K562 (cell line): ENCODE measurements around the gene KCNK6. TPM values are rescaled to one million over a fixed set of nuclear protein-coding genes. Genes with fewer than 3 reads are reported as not detected.

Source experiments
- ARID3A ChIP-seq: IDR thresholded peaks from 2 replicates; pipeline ENCODE4 v1.6.1; 2012; ENCODE audit warnings: low read depth, low read length, improper control_type of control experiment, borderline replicate concordance
- CBX2 ChIP-seq: fragments of 200-600 bp; sonication (generic); IDR thresholded peaks from one replicate; pipeline ENCODE4 v1.6.1; 2012; ENCODE audit warnings: mild to moderate bottlenecking, low read length, inconsistent platforms; ENCODE audit not compliant: insufficient read depth, poor library complexity, severe bottlenecking
- CHCHD3 ChIP-seq: fragments of 250-450 bp; sonication (Bioruptor Pico); IDR thresholded peaks from 2 replicates; pipeline ENCODE4 v2.1.2; 2022; ENCODE audit warnings: mild to moderate bottlenecking
- CXXC5 ChIP-seq: fragments of 250-450 bp; sonication (Bioruptor Pico); IDR thresholded peaks from 2 replicates; pipeline ENCODE4 v1.8.0; 2022; ENCODE audit warnings: inconsistent platforms, mild to moderate bottlenecking, moderate library complexity
- GMEB1 ChIP-seq: fragments of 250-450 bp; sonication (Bioruptor Pico); IDR thresholded peaks from 2 replicates; pipeline ENCODE4 v1.4.0; 2020; ENCODE audit warnings: mild to moderate bottlenecking
- GTF3C2 ChIP-seq: IDR thresholded peaks from 3 replicates; pipeline ENCODE4 v1.6.1; 2011; ENCODE audit warnings: borderline replicate concordance, mild to moderate bottlenecking, moderate library complexity; ENCODE audit not compliant: insufficient read length; ENCODE audit errors: extremely low read depth
- HCFC1 ChIP-seq: IDR thresholded peaks from 2 replicates; pipeline ENCODE4 v1.6.1; 2012; ENCODE audit warnings: low read depth, low read length, improper control_type of control experiment
- HNRNPK ChIP-seq: fragments of 200-400 bp; formaldehyde crosslinking; IDR thresholded peaks from one replicate; pipeline ENCODE4 v1.6.1; 2018; ENCODE audit warnings: mild to moderate bottlenecking, low read depth, low read length; ENCODE audit not compliant: poor library complexity, severe bottlenecking
- KDM2B ChIP-seq: fragments of 250-450 bp; sonication (Bioruptor Pico); IDR thresholded peaks from 2 replicates; pipeline ENCODE4 v1.8.0; 2021; ENCODE audit warnings: mild to moderate bottlenecking, moderate library complexity
- KDM4B ChIP-seq, 2 experiments: fragments of 450-650 bp in 1 of 2; sonication (generic) in 1 of 2; IDR thresholded peaks; 2 replicates each; pipeline ENCODE4 v1.6.1; 2016 to 2017; ENCODE audit warnings: borderline replicate concordance in 2 of 2, antibody characterized with exemption in 1 of 2, low read depth in 1 of 2, mild to moderate bottlenecking in 1 of 2
- NBN ChIP-seq: fragments of 450-650 bp; IDR thresholded peaks from 2 replicates; pipeline ENCODE4 v1.6.1; 2016; ENCODE audit warnings: low read depth, mild to moderate bottlenecking
- PCBP1 ChIP-seq: fragments of 200-400 bp; formaldehyde crosslinking; IDR thresholded peaks from 2 replicates; pipeline ENCODE4 v1.6.1; 2018; ENCODE audit warnings: mild to moderate bottlenecking, low read depth, low read length; ENCODE audit not compliant: poor library complexity, severe bottlenecking
- PHF21A ChIP-seq: fragments of 450-650 bp; IDR thresholded peaks from 2 replicates; pipeline ENCODE4 v1.6.1; 2017; ENCODE audit warnings: low read depth, borderline replicate concordance
- PYGO2 ChIP-seq: fragments of 450-650 bp; IDR thresholded peaks from 2 replicates; pipeline ENCODE4 v1.6.1; 2016; ENCODE audit warnings: mild to moderate bottlenecking, missing genetic modification characterization, moderate library complexity, missing compliant biosample characterization
- RBM25 ChIP-seq: fragments of 200-400 bp; formaldehyde crosslinking; IDR thresholded peaks from 2 replicates; pipeline ENCODE4 v1.6.1; 2018; ENCODE audit warnings: low read length, low read depth, moderate library complexity; ENCODE audit not compliant: severe bottlenecking
- RUNX1 ChIP-seq: sonication (generic); IDR thresholded peaks from 2 replicates; pipeline ENCODE4 v1.6.1; 2016; ENCODE audit warnings: antibody characterized with exemption, low read depth
- SP1 ChIP-seq: sonication (generic); formaldehyde crosslinking; IDR thresholded peaks from 2 replicates; pipeline ENCODE4 v1.8.1; 2022; ENCODE audit warnings: mild to moderate bottlenecking, missing genetic modification reagents
- TRIM28 ChIP-seq: fragments of 450-650 bp; IDR thresholded peaks from 2 replicates; pipeline ENCODE4 v1.6.1; 2017
- ZBTB1 ChIP-seq: sonication (generic); formaldehyde crosslinking; IDR thresholded peaks from 2 replicates; pipeline ENCODE4 v1.8.1; 2023; ENCODE audit warnings: missing genetic modification reagents, low read depth, mild to moderate bottlenecking, borderline replicate concordance
- ZFPM2 ChIP-seq: fragments of 250-450 bp; sonication (Bioruptor Pico); IDR thresholded peaks from 2 replicates; pipeline ENCODE4 v1.5.1; 2022; ENCODE audit warnings: mild to moderate bottlenecking
- ZNF175 ChIP-seq: fragments of 200-800 bp; sonication (Bioruptor generic); IDR thresholded peaks from 2 replicates; pipeline ENCODE4 v1.6.1; 2016; ENCODE audit warnings: low read depth, mild to moderate bottlenecking, missing genetic modification characterization, missing compliant biosample characterization
- ZNF561 ChIP-seq: fragments of 450-650 bp; formaldehyde crosslinking; conservative IDR thresholded peaks from 2 replicates; pipeline ENCODE4 v1.4.0; 2020; ENCODE audit warnings: mild to moderate bottlenecking, moderate library complexity
- polyA plus RNA-seq, 8 experiments: library from polyadenylated mRNA; depleted of rRNA in 4 of 8; stranded (reverse) in 5 of 8; unstranded in 3 of 8; fragments of >200 nt; fragmentation: Nextera tagmentation in 2 of 8; fragmentation: Illumina TruSeq in 1 of 8; extraction: Ambion mirVana in 2 of 8; extraction: Trizol in 1 of 8; gene quantifications; 2 replicates each; pipeline versions ENCODE4 v1.2.1 to v1.2.3, GENCODE V29; 2011 to 2014; ENCODE audit warnings: inconsistent platforms in 1 of 8, missing spikeins in 1 of 8
- total RNA-seq, 7 experiments: library from RNA; depleted of rRNA in 6 of 7; stranded (reverse); fragments of >200 nt in 6 of 7; fragmentation: Illumina TruSeq in 2 of 7; extraction: Trizol in 2 of 7; gene quantifications; 2 replicates each; pipeline versions ENCODE4 v1.2.1 to v1.2.3, GENCODE V29; 2011 to 2021; ENCODE audit warnings: low replicate concordance in 1 of 7

Gene KCNK6
- total and polyA plus RNA-seq, 9 of the 15 experiments (the other 6 are each of a cell fraction or from before 2014, with no cell fraction given) = 0.05 to 0.42 (median 0.15) TPM

GRCh38 chr19:38361633-38362075 lies 42.0 kb downstream of the KCNK6 start (continued):
- no peak for TF ChIP-seq GTF3C2
- no peak for TF ChIP-seq CBX2
- TF ChIP-seq HNRNPK = no peak
- no peak for TF ChIP-seq ZNF175
- no peak for TF ChIP-seq ZNF561 (CRISPR knock-in tag)
- no peak for TF ChIP-seq GMEB1 (CRISPR knock-in tag)
- no peak for TF ChIP-seq RUNX1
- peak; percentile 86; the same call in 1 of the 2 replicates for TF ChIP-seq KDM2B (CRISPR knock-in tag)
- TF ChIP-seq ZFPM2 (CRISPR knock-in tag) = no peak
- no peak for TF ChIP-seq CHCHD3 (CRISPR knock-in tag)
- no peak for TF ChIP-seq ZBTB1 (CRISPR knock-in tag)
- TF ChIP-seq RBM25 = no peak
- TF ChIP-seq KDM4B (IDR thresholded peaks at IDR 0.05; ENCODE audit: borderline replicate concordance in 2 of 2, low read depth in 1 of 2) = no peak
- TF ChIP-seq PCBP1 = peak; percentile 8
- 0 out of 2 replicates have a peak, but pooled peaks have one; percentile 14 for TF ChIP-seq SP1 (CRISPR knock-in tag)
- no peak for TF ChIP-seq TRIM28
- TF ChIP-seq NBN = no peak
- no peak for TF ChIP-seq ARID3A
- no peak for TF ChIP-seq PYGO2
- TF ChIP-seq HCFC1 = no peak
- 0 out of 2 replicates have a peak, but pooled peaks have one; percentile 31 for TF ChIP-seq PHF21A
- peak; percentile 30; the same call in 1 of the 2 replicates for TF ChIP-seq CXXC5 (CRISPR knock-in tag)
